ENCODE data around the gene CCNH. TPM values are rescaled to one million over a fixed set of nuclear protein-coding genes. Genes with fewer than 3 reads are reported as not detected.

CCNH gene
- total RNA-seq, 1 experiment from 2014 or later, result 39.6 TPM

GRCh38 chr5:87392801-87393200, 19.9 kb downstream of the CCNH start:
- DNase-seq, result no peak
- H3K36me3 ChIP-seq (ENCODE audit: control insufficient read depth, insufficient read depth, low read length), result no peaks in the 10 kb centered on the region; the same call in 1 of the 2 replicates
- Mint-ChIP-seq H3K4me3 (ENCODE audit: unreplicated experiment) (no peak overlapping the region), H3K27ac (ENCODE audit: unreplicated experiment) (no peak overlapping the region), H3K36me3 (ENCODE audit: insufficient read depth, unreplicated experiment) (peaks cover 76% of the 10 kb centered on the region), H3K27me3 (ENCODE audit: insufficient read depth, unreplicated experiment) (no peaks in the 10 kb centered on the region), H3K9me3 (ENCODE audit: unreplicated experiment) (no peaks in the 10 kb centered on the region), H3K4me1 (ENCODE audit: low read depth, unreplicated experiment) (no peaks in the 10 kb centered on the region)
- ChIA-PET CTCF (no interaction called here), POLR2A (no interaction called here)
- BruUV-seq (replicated peaks), result no TSS peak
- no peak for TF ChIP-seq CTCF (IDR thresholded peaks at IDR 0.05; ENCODE audit: insufficient read depth in 1 of 2, low read depth in 1 of 2, low read length in 1 of 2, severe bottlenecking in 1 of 2, unreplicated experiment in 1 of 2)
- H3K4me3 ChIP-seq (ENCODE audit: low read depth, low read length), result no peak overlapping the region
- no peaks in the 10 kb centered on the region for H3K27me3 ChIP-seq (replicated peaks; ENCODE audit: control insufficient read depth, insufficient read depth, low read length)
- intact Hi-C loops (cut with micrococcal nuclease; ENCODE audit: unreplicated experiment), result no loop called here
- H3K4me1 ChIP-seq, result no peaks in the 10 kb centered on the region
- H3K9me3 ChIP-seq, result no peaks in the 10 kb centered on the region

DNA sequence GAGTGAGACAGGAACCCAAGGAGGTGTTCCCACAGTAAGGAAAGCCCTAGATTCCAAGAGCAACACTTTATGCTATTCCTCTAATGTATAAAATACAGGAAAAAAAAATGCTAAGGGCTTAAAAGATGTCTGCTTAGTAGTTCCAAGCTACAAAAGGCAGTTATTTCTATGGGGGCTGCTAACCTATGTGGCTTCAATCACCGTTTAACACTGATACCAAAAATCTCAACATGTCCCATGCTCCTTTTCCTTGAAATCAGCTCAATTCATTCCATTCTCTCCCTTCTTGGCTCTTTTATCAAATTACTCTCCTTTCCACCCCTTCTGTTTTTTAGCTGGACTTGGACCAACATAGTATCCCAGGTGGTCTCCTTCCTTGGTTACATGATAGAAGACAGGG, 20.6 kb downstream of the CCNH start:
- H3K36me3 Mint-ChIP-seq (ENCODE audit: insufficient read depth, unreplicated experiment), result peaks cover 70% of the 10 kb centered on the region
- no peak overlapping the region for H3K4me3 ChIP-seq (ENCODE audit: low read depth, low read length)
- H3K27me3 Mint-ChIP-seq (ENCODE audit: insufficient read depth, unreplicated experiment), result no peaks in the 10 kb centered on the region
- no peaks in the 10 kb centered on the region for H3K4me1 Mint-ChIP-seq (ENCODE audit: low read depth, unreplicated experiment)
- DNase-seq, result no peak
- H3K9me3 Mint-ChIP-seq (ENCODE audit: unreplicated experiment), result no peaks in the 10 kb centered on the region
- H3K4me3 Mint-ChIP-seq (ENCODE audit: unreplicated experiment), result no peak overlapping the region
- no peaks in the 10 kb centered on the region for H3K4me1 ChIP-seq
- TF ChIP-seq CTCF (IDR thresholded peaks at IDR 0.05; ENCODE audit: insufficient read depth in 1 of 2, low read depth in 1 of 2, low read length in 1 of 2, severe bottlenecking in 1 of 2, unreplicated experiment in 1 of 2), result no peak
- CTCF ChIA-PET, result no interaction called here
- no peaks in the 10 kb centered on the region; the same call in 1 of the 2 replicates for H3K36me3 ChIP-seq (ENCODE audit: control insufficient read depth, insufficient read depth, low read length)
- no peaks in the 10 kb centered on the region for H3K9me3 ChIP-seq
- no peak overlapping the region for H3K27ac Mint-ChIP-seq (ENCODE audit: unreplicated experiment)
- POLR2A ChIA-PET, result no interaction called here
- no TSS peak for BruUV-seq (replicated peaks)
- intact Hi-C loops (cut with micrococcal nuclease; ENCODE audit: unreplicated experiment), result no loop called here
- H3K27me3 ChIP-seq (replicated peaks; ENCODE audit: control insufficient read depth, insufficient read depth, low read length), result no peaks in the 10 kb centered on the region

GRCh38 chr5:87390576-87391199, 22.0 kb downstream of the CCNH start:
- ChIA-PET POLR2A (no interaction called here), CTCF (no interaction called here)
- Mint-ChIP-seq H3K36me3 (ENCODE audit: insufficient read depth, unreplicated experiment) (peaks cover 68% of the 10 kb centered on the region), H3K4me1 (ENCODE audit: low read depth, unreplicated experiment) (peaks cover 6% of the 10 kb centered on the region), H3K4me3 (ENCODE audit: unreplicated experiment) (no peak overlapping the region), H3K27ac (ENCODE audit: unreplicated experiment) (no peak overlapping the region), H3K9me3 (ENCODE audit: unreplicated experiment) (no peaks in the 10 kb centered on the region), H3K27me3 (ENCODE audit: insufficient read depth, unreplicated experiment) (no peaks in the 10 kb centered on the region)
- no peak for TF ChIP-seq CTCF (IDR thresholded peaks at IDR 0.05; ENCODE audit: insufficient read depth in 1 of 2, low read depth in 1 of 2, low read length in 1 of 2, severe bottlenecking in 1 of 2, unreplicated experiment in 1 of 2)
- Histone ChIP-seq H3K4me3 (ENCODE audit: low read depth, low read length) (no peak overlapping the region), H3K27me3 (replicated peaks; ENCODE audit: control insufficient read depth, insufficient read depth, low read length) (no peaks in the 10 kb centered on the region), H3K36me3 (ENCODE audit: control insufficient read depth, insufficient read depth, low read length) (no peaks in the 10 kb centered on the region; the same call in 1 of the 2 replicates), H3K9me3 (no peaks in the 10 kb centered on the region), H3K4me1 (peaks cover 14% of the 10 kb centered on the region)
- DNase-seq, result no peak
- intact Hi-C loops (cut with micrococcal nuclease; ENCODE audit: unreplicated experiment), result no loop called here
- TSS peak; percentile 25 for BruUV-seq (replicated peaks)
